DMS 273 treated with DMSO at 0.1 percent for 48 hours (cell line): ENCODE data around the gene SOHLH1.

ENCODE experiments used
- DNase-seq: peaks from one replicate; lab custom pipeline; 2025; lab: John Stamatoyannopoulos, UW

The SOHLH1 gene

GRCh38 chr9:135661816-135662560 lies 37.3 kb downstream of the SOHLH1 start:
- no peak for DNase-seq

GRCh38 chr9:135660407-135660806 lies 38.9 kb downstream of the SOHLH1 start:
- no peak for DNase-seq

GRCh38 chr9:135659252-135659651 lies 40.0 kb downstream of the SOHLH1 start:
- DNase-seq: no peak

- DNase-seq: no peak
Measured at GRCh38 chr9:135657416-135657815, 41.9 kb downstream of the SOHLH1 start.

GRCh38 chr9:135655317-135655716 lies 44.0 kb downstream of the SOHLH1 start:
- DNase-seq: no peak

- DNase-seq: no peak
Measured at GRCh38 chr9:135650408-135650807, 48.9 kb downstream of the SOHLH1 start.

- no peak for DNase-seq
Measured at GRCh38 chr9:135649508-135649907, 49.8 kb downstream of the SOHLH1 start.

- no peak for DNase-seq
Measured at GRCh38 chr9:135648494-135649410, 50.5 kb downstream of the SOHLH1 start.

GRCh38 chr9:135647884-135648283 lies 51.4 kb downstream of the SOHLH1 start:
- DNase-seq: no peak

- no peak for DNase-seq
Measured at GRCh38 chr9:135644631-135645218, 54.6 kb downstream of the SOHLH1 start.
